HG02884 (cell line): ENCODE measurements around the gene SRSF4.
"Not testable (repeated sequence)": the region's sequence is repeated elsewhere in the genome, so short reads cannot be mapped to it uniquely, and the experiment has no call there.

Experiments
- ATAC-seq: cut with Tn5 transposase; IDR thresholded peaks from one replicate; pipeline ENCODE4 v1.9.1; 2021; ENCODE audit warnings: mild to moderate bottlenecking, moderate library complexity; ENCODE audit not compliant: unreplicated experiment

The SRSF4 gene

DNA sequence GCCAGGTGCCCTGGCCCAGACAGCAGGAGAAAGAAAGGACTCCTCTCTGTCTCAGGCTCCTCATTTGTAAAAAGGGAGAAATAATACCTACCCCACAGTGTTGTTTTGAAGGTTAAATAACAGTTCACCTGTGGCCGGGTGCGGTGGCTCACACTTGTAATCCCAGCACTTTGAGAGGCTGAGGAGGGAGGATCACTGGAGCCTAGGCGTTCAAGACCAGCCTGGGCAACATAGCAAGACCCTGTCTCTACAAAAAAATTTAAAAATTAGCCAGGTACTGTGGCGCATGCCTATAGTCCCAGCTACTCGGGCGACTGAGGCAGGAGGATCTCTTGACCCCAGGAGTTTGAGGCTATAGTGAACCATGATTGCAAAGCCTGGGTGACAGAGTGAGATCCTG is 55.5 kb downstream of the SRSF4 start:
- no peak for ATAC-seq

DNA sequence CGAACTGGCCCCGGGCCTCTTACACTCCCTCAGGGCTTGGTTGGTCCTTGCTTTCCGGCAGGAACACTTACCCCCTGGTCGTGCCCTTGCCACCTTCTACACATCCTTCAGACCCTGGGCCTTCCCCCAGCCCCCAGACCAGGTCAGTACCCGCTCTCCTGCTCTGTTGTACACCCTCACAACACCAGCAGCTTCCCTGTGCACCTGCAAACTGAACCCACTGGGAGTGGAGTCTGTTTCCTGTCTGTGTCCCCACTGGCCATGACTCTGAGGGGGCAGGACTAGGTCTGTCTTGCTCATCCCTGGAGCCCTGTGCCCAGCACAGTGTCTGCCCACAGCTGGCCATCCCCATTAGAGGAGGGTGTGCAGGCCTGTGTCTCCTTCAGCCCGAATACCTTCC is 55.9 kb downstream of the SRSF4 start:
- no peak for ATAC-seq

DNA sequence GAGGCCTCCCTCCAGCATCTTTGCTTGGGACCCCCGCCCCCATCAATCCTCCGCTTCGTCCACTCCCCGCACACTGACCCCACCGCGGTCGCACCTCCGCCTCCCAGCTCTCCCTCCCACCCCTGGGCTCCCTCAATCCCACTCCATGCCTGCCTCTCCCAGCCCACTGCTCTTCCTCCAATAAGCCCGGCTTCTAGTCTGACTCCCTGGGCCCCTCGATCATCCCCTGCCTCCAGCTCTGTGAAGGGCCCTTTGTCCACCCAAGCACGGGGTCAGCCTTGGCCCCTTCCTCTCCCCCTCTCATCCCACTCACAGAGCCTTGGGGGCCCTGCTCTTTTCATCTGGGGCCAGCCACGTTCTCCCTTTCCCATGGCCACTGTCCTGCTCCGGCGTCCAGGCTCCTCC is 56.5 kb downstream of the SRSF4 start:
- no peak for ATAC-seq

DNA sequence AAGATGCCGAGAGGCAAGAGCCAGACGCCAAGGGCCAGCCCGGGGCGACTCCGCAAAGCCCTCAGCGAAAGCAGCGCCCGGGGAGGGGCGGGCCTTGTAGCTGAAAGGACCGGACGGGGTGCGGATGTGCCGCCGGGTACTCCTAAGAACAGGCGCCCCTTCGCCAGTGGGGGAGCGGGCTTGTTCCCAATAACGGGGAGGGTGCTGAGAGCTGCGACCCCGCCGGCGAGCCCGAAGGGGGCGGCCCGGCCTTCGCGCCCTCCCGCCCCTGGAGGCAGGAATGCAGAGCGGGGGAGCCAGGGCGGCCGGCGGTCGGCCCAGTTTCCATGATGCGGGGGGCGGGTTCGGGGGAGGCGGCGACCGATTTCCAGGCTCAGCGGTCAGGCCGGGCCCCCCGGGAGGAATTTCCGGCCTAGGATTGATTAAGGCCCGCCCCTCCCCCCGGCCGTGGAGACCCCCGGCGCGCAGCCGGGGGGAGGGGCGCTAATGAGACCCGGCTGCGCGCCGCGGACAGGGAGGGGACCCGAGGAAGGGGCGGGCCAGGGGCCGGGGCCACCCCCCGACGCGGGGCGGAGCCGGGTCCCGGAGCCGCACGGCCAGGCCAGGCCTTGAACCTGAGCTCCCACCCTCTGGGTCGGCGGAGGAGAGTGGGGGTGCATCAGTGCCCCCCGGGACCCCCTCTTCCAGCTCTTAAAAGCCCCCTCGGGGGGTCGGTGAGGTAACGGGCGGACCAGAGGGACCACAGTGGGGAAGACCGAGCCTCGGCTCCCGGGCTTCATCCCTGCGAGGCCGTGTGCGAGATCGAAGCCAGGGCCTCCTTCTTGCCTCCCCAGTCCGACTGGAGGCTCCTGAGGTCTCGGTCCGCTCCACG is 57.1 kb downstream of the SRSF4 start:
- no peak for ATAC-seq

DNA sequence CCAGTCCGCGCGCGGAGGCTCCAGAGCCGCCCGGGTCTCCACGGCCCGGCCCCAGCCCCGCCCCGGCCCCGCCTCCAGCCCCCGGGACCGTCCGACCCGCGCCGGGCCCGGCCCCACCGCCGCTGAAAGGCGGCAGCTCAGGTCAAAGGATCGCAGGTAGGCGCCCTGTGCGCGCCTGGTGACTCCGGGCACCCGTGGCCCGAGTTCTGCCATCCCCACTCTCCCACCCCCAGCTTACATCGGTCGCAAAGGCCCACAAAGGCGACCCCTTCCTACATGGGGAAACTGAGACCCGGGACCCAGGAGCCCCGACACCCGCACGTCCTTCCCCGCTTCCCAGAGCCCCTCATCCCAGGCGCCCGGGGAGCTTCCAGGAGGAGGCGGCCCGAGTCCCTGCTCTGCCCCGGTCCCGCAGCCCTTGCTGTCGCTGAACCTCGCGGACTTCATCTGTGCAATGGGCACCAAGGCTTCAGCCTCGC is 57.8 kb downstream of the SRSF4 start, which contains the start of gene TMEM200B:
Gene TMEM200B (minus strand): TSS at position 17 of the 479 bp plus-strand sequence. CDS start 2,075 bp downstream, outside the sequence.
- ATAC-seq: no peak

DNA sequence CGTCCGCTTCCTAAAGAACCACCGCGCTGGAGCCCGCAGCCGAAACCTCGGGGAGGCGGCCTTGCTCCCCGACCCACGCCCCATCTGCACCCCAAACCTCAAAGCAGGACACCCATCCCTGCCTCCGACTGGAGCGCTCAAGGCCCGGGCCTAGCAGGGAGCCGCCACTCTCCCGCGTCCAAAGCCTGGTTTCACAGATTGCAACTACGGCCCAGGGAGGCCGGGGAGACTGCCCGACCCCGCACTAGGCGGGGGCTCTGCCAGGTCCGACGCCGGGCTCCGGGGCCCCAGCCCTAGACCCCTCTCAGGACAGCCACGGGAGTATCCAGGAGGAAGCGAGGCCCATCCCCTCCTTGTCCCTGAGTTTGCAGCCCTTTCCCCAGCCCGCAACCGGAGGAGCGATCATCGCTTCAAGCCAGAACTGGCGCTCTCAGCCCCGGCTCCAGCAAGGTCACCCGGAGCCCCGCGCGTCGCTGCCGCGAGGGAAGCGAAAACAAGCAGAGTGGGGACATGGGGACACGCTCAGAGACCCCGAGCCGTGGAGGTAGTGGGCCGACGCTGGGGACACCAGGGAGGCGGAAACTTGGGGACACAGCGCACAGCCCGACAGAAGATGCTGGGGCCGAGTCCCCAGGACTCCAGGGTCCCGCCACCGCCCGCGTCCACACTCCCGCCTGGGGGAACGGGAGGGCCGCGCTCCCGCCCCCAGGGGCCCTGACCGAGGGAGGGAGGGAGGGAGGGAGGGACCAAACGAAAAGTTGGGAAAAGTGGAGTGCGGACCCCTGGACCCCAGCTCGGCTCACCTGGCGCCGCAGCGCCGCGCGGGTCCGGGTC is 58.4 kb downstream of the SRSF4 start:
- ATAC-seq: no peak

DNA sequence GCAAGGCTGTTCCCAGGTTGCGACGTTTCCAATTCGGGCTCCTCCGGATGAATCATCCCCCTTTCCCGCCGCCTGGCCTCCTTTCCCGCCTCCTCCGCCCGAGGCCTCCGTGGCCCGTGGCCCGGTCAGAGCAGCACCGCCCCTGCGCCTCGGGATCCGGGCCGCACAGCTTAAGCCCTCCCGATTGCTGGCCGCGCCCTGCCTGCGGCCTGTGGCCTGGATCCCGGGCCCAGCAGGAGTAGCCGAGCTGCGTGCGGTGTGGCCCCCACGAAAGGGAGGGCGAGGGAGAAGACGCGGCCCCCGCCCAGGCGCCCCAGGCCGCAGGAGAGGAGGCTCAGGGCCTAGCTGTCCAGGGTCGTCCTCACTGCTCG is 59.0 kb downstream of the SRSF4 start:
- ATAC-seq: no peak

DNA sequence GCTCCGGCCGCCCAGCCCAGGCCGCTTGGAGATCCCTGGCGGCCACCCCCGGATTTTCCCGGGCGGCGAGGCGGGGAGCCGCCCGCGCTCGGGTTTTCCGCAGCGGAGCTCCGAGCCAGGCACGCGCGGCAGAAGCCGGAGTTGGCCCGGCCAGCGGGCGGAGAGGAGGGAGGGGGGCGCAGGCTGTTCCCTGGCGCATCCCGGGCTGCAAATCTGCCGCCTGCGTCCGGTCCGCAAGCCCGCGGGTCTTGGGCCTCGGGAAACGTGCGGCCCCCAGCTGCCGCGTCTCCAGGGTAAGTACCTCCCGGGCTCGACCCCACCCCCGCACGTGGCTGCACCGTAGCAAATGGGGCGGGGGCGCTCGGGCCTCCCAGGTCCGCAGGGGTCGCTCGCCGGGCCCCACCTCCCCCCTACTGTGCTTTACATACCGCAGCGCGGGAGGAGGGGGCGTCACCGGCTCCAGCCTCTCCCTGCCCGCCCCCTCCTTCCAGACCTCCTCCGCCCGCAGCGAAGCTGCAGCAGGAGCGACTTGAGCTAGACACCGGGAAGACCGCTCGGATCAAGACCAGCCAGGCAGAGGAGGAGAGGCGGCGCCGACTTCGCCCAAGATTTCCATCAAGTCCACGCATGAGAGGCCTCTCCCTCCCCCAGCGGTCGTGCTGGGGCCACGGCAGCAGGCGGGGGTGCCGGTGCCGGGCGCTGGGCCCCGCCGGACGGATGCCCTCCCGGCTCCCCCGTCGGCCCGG is 59.6 kb downstream of the SRSF4 start:
- ATAC-seq: no peak

DNA sequence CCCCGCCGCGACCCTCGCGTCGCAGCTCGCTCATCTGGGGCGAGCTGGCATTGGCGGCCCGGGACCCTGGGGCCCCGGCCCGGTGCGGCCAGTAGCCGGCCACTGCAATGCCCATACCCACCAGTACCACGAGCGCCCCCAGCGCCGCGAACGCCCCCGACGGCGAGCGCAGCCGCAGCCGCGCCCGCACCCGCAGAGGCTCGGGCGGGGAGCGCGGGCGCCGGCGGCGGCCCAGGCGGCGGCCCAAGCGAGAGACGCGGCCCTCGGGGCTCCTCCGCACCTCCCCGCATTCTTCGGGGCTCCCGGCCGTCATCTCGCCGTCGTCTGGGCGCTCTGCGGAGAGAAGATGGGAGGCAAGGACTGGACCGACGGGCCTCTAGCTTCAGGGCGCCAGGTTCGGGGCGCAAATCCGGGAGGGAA is 60.2 kb downstream of the SRSF4 start:
- ATAC-seq: no peak

DNA sequence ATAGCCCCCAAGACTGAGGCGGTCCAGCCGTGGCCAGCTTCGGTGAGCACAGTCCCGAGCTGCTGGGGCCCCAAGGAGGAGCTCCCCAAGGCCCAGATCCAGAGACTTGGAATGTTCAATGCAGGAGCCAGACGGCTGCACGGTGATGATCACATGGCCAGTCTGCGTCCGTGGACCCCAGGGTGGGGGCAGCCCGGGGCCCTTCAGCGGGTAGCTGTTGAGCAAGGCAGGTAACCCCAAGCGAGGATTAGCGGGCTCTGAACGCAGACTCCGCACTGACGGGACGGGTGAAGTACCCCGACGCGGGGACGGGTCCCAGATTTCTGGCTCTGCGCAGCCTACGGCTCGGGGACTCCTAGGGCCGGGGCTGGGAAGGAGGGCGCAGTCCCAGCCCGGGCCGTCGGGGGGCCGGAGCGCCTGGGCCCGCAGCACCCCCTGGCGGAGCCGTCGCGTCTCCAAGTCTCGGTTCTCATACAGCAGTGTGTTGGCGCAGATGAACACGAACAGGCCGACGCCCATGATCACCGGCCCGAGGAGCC is 60.7 kb downstream of the SRSF4 start:
- ATAC-seq: no peak

DNA sequence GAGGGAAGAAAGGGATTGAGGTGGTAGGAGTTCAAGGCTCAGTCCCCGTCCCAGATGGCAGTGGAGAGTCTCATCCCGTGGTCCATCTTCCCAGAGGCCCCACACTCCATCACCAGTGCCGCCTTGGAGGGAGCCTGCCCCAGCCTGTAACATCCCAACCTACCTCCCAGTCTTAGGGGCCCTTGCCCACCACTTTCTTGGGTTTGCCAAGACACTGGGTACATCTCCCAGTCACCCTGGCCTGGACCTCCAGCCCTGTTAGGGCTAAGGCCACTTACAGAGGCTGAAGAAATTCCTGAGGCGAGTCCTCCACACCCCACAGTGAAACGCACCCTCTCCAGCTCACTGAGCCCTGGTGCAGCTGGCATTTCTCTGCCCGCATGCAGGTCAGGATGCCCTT is 61.3 kb downstream of the SRSF4 start:
- ATAC-seq: no peak

DNA sequence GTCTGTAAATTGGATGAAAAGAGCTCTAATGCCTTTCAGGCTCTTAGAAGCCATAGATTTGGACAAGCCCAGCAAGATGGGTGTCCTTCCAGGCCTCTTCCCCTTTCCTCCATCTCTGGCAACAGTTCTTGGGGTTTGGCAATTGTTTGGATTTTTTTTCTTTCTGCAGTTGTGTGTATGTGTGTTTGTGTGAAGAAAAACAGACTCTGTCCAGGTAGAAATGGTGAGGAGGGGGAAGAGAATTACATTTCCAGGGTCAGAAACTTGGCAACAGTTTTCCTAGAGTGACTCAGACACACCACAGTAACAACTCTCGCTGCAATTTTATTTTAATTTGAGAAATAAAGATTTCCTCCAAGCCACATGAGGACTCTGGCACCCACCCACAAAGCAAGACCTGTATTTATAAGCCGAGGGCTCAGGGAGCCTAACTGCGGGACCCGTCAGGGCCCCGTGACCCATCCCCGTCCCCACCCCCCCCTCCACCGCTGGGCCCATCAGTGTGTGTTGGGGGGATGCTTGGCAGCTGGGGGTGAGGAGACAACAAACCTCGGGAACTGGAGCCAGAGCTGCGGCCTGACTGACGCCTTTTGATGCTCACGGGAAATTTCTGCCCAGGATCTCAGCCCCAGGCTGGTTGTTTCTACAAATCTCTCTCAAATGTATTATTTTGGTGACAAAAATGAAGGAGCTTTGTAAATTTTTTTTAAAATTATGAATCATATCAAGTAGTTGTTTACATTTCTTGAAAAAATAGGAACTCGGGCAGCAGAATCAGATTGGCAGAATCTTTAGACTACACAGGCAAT is 62.4 kb downstream of the SRSF4 start:
- no peak for ATAC-seq

DNA sequence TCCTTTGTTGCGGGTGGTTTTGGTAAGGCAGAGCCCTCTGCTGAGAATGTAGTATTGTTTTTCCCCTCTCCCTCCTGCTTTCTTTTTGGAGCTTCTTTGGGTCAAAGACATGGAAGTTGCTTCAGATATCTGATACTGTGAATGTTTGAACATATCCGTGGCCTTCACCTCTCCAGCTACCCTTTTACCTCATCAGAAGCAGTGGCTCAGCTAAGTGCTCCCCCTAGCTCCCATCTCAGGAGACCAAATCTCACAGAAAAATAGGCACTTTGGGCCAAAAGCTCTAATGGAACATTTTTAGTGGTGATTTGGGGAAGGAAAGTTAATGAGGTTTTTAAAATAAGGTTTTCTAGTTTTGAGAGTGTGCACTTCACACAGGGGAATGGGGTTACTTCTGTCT is 64.3 kb downstream of the SRSF4 start:
- no peak for ATAC-seq

DNA sequence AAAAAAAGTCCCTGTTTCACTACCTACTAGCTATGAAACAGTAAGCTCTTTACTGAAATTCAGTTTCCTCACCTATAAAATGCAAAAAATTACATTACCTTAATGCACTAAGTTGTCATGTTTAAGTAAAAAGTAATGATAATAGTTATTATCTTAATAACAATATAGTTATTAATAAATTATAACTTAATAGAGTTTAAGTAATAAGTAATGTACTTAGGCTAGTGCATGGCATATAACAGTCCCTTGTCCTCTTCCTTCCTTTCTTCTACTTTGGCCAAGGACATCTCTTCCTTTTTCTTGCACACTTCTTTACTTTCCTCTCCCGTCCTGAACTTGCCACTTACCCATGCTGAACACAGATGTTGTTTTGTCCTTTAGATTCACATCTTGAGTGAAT is 67.0 kb downstream of the SRSF4 start:
- ATAC-seq: no peak

DNA sequence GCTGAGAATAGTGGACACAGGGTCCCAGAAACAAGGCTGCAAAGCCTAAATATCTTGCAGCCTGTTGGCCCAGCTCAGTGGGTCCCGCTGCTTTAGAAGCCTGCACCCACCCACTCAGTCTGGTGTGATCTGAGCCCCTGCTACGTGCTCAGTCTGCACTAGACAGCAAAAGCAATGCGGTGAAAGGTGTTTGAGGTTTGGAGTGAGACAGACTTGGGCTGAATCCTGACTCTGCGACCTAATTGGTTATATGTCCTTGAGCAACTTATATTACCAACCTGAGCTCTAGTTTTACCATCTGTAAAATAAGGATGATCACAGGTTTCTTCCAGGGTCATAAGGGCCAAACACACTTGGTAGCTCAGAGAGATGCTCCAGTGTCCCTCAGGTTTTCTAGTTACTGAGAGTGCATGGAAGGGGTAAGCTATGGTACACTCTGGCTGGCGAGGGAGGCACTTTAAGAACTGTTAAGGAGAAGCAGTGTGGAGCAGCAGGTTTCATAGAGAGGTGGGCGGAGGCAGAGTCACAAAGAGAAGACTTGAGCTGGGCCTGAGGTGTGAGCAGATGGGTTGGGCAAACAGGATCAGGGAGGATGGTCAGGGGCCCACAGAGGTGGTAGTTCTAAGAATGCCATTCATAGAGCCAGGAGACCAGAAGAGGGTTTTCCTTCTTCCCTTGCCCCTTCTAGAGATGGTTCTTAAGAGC is 68.1 kb downstream of the SRSF4 start:
- no peak for ATAC-seq

DNA sequence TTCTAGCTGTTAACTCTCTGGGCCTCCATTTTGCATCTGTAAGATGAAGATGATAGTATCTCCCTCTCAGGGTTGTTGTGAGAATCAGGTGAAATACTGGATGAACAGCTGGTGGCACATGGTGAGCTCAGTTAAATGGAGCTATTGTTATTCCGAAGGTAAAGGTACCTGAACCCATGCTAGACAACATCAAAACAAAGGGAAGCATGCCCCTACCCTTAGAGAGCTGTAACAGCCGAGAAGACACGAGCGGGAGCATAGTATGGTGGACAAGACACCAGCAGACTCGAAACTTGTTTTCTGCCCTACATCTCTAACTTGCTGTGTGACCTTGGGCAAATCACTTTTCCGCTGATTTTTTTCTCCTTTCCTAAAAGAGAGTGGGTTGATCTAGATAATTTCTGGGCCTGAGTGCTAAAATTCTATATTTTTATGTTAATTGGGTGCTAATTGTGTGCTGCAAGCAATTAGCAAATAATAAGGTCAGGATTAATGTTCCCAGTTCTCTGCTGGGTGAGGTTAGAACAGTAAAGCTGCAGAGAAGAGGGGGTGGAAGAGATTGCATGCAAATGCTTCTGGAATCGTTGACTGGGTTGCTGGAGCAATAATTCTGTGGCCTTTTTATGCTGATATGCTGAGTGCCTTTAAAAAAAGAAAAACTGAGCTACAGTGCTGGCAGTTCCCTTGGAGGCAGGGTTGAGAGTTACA is 68.8 kb downstream of the SRSF4 start:
- no peak for ATAC-seq

DNA sequence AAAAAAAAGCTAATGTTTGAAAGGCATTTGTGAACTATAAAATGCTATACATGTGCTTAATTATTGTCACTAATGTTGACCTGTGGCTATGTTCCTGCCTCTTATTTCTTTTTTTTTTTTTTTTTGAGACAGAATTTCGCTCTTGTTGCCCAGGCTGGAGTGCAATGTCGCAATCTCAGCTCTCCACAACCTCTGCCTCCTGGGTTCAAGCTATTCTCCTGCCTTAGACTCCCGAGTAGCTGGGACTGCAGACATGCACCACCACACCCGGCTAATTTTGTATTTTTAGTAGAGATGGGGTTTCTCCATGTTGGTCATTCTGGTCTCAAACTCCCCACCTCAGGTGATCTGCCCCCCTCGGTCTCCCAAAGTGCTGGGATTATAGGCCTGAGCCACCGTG is 73.7 kb downstream of the SRSF4 start:
- ATAC-seq: not testable (repeated sequence)

DNA sequence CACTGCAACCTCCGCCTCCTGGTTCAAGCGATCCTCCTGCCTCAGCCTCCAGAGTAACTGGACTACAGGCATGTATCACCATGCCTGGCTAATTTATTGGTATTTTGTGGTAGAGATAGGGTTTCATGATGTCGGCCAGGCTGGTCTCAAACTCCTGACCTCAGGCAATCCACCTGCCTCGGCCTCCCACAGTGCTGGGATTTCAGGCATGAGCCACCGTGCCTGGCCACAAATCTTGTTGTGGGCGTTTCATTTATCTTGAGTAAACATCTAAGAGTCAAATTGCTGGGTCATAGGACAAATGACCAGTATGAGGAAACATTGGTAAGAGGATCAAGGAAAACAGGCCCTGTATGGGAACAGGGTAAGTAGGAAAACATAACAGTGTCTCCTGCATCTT is 75.9 kb downstream of the SRSF4 start:
- ATAC-seq: no peak

DNA sequence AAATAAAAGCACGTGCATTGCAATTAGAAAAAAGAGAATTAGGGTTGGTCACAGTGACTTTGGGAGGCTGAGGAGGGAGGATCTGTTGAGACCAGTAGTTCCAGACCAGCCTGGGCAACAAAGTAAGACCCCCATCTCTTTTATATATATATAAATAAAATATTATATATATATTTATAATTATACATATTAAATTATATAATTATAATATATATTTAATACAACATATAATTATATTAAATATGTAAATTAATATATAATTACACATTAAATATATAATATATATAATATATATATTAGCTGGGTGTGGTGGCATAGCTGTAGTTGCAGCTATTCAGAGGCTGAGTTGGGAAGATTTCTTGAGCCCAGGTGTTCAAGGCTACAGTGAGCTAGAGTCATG is 81.2 kb downstream of the SRSF4 start:
- ATAC-seq: no peak
